Right renal cortex interstitium (tissue), 3 donors: Measurements from ENCODE around the gene NTRK3. TPM values are rescaled to one million over a fixed set of nuclear protein-coding genes. Genes with fewer than 3 reads are reported as not detected.

Source experiments
- DNase-seq, 3 donors: peaks; one replicate each; pipeline ENCODE4 v3.0.0-alpha.2; 2013; ENCODE audit warnings: low read depth in 3 of 3, low spot score in 2 of 3
- polyA plus RNA-seq, 3 donors: library from polyadenylated mRNA; unstranded; fragments of 120-200 nt; gene quantifications; one replicate each; pipeline ENCODE4 v1.2.1, GENCODE V29; 2013; ENCODE audit not compliant: insufficient read length in 3 of 3

Gene NTRK3
- polyA plus RNA-seq, 3 donors = 7.9 to 13.2 (median 10.9) TPM

DNA sequence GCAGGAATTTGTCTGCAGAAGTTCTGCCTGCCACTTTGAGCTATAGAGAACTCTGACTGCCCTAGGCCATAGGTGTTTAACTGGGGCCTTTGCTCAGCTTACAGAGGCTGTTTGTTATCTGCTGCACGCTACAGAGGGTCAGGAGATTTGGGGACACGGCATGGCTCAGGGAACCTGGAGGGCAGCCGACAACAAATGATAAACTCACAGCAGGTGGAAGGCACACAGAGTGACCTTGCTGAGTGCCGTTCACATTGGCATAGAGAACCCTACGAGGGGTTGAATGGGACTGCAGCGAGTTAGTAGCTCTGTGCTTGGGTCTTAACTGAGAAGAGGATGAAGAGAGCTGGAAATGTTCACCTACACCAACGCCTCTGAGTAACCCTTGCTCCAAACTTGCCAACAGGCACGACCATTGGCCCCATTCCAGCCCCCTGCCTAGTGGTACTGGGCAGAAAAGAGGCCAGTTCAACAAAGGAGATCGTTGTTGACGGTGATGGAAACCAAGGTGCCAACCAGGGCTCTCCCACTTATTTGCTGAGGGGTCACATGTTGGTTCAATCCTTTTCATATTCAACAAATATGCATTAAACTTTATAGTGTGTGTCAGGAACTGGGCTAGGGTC is 301.1 kb downstream of the NTRK3 start:
- DNase-seq = no peak

DNA sequence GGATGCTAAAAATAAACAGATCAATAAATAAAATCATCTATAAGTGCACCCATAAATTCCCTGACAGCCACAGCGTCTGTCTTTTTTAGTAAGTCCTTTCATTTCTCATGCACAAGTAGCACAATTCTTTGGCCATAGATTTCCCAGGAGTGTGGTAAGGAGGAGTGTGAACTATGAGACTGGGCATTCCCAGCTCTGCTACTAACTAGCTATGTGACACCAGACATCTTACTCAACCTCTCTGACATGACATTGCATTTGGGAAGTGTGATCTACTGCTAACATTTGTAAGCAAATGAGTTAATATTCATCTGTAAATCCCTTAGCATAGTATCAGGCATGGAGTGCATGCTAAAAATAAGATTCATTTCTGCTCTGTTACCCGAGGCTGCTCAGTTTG is 301.7 kb downstream of the NTRK3 start:
- DNase-seq = no peak

GRCh38 chr15:87952736-87953287 is 303.7 kb downstream of the NTRK3 start:
- DNase-seq = no peak

DNA sequence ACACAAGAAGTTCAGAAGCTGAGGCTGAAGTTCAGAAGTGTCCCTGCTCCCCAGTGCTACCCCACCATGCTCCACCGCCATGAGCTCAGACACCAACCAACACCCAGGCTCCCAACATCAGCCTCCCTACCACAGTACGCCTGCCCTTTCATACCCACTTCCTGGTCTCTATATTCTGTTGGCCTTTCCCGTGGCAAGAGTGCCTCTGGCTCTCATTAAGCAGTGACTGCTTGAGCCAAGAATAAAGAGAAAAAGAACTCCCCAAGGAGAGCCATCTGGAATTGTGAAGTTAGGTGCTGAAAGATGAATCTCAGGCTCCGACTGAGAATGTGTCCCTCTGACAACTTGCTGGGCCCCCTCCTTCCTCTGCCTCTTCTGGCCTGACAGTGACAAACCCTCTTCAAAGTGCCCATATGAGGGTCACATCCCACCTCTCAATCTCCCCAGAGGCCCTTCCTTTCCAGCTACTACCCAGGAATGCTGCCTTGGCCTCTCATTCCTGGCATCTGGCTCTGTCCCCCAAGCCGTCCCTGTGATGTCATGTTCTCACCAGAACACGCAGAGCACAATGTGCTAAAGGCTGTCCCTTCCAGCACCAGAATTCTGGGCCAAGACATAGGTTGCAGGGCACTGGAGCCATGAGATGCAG is 306.8 kb downstream of the NTRK3 start:
- no peak for DNase-seq

GRCh38 chr15:87949151-87949574 is 307.4 kb downstream of the NTRK3 start:
- no peak for DNase-seq

GRCh38 chr15:87947560-87947959 is 309.0 kb downstream of the NTRK3 start:
- no peak for DNase-seq

- DNase-seq = no peak
Observed at GRCh38 chr15:87945246-87945645, 311.3 kb downstream of the NTRK3 start.

DNA sequence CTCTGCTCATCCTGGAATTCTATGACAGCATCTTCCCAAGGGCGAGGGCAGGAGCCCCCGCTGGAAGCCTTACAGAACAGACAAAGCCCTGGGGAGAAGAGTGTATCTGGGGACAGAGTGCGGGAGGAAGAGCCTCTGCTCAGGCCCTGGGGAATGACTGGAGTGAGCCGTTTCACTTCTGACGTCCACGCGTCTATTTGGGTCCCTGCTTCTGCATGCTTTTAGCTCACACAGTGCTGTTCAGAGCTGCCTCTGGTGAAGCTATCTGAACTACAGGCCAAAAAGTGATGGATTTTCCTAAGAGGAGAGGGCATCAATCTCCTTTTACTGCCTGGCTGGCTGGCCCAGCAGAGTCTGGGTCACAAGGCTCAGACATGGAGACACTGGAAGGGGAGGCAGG is 311.8 kb downstream of the NTRK3 start:
- peak in 1 of 3 donors; percentile 21 for DNase-seq

- no peak for DNase-seq
Observed at GRCh38 chr15:87944050-87944449, 312.5 kb downstream of the NTRK3 start.

- DNase-seq = no peak
Observed at GRCh38 chr15:87943626-87944025, 312.9 kb downstream of the NTRK3 start.

- DNase-seq = no peak
Observed at GRCh38 chr15:87942316-87942715, 314.2 kb downstream of the NTRK3 start.

DNA sequence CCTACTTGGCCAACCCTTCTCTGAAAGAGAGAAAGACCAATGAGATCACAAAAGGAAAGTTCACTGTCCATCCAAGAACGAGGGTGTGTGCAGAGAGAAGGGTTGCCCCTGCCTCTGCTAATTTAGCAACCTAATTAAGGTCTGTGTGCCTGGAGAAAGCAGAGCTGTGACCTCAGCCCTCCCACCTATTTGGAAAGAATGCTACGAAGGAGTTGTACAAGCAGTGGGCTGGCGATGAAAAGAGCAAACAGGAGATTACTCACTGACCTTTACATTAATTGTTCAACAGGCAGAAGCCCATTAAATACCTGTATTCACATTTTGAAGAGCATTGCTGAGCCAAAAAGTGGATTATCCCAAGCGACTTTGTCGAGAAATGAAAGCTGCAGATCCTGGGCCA is 314.9 kb downstream of the NTRK3 start:
- no peak for DNase-seq

DNA sequence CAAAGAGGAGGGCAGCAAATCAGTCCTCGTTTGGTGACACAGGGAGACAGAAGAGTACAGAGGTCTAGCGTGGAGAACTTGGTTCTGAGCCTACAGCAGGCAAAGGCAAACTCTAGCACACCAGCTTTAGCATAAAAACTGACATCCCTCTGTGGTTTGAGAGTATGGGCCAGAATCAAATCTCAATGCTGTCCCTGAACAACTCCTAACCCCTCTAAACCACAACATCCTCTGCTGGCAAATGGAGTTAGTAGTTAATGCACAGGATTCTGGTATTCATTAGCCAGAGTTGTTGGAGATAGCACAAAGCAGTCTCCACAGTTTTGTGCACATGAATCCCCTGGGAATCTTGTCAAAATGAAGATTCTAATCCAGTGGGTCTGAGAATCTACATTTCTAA is 315.8 kb downstream of the NTRK3 start:
- no peak for DNase-seq

DNA sequence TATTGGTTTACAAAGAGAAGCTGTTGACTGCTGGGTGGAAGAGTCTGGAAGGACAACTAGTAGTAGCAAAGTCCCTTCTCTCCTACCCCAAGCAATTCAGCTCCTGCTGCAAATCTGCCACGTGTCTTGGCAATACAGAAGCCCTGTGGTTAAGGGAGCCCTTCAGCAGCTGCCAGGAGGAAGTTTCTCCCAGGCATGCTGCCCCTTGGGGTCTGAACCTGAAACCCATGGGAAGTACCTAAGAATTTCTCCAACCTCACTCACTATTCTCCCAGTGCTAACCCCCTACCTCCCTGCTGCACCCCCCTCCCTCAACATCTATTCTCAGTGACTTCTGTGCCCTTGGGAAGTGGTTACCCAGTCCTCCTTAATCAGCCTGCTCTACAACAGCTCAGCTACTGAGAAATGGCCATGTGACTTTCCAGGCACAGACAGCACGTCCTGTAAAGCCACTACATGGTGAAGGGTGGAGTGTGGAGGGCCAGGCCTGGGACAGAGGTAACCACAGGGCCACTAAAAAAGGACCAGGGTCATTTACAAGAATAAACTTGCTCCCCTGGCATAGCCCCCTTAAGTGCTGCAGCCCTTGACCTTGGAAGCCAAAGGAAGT is 316.6 kb downstream of the NTRK3 start:
- no peak for DNase-seq

DNA sequence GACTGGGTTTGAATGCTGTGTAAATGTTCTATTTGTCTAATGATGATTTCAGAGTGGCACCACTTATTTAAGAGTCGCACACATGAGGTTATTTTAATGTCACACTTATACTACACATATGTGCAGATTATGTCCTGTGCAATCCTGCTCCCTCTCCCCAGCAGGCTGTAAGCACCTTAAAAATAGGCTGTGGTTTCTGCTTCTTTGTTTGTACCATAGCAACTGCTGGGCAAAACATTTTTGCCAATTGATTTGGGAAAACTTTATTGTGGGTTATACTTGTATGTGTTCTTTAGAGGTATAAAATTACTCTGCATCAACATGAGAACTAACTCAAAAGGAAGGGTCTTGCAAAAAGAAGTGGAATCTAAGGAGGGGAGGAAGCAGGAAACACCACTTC is 318.5 kb downstream of the NTRK3 start:
- no peak for DNase-seq

DNA sequence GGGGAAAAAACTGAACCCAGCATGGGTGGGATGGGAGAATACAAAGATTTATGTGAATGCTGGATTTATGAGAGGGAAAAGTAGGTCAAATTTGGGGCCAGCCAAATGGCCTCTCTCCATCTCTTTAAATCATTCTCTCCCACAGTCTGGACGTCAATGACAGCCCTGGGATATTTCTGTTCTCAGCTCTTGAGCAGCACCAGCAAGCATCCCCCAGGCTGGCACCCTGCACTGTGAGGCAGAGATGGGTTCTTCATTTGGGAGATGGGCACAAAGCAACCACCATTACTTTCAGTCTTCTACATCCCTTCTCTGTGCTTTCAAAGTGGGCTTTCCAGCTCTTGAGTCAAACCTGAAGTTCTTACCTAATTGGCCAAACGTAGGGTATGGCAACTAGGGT is 321.0 kb downstream of the NTRK3 start:
- no peak for DNase-seq

- DNase-seq = no peak
Observed at GRCh38 chr15:87931584-87931983, 325.0 kb downstream of the NTRK3 start.

GRCh38 chr15:87930457-87930856 is 326.1 kb downstream of the NTRK3 start:
- DNase-seq = no peak

DNA sequence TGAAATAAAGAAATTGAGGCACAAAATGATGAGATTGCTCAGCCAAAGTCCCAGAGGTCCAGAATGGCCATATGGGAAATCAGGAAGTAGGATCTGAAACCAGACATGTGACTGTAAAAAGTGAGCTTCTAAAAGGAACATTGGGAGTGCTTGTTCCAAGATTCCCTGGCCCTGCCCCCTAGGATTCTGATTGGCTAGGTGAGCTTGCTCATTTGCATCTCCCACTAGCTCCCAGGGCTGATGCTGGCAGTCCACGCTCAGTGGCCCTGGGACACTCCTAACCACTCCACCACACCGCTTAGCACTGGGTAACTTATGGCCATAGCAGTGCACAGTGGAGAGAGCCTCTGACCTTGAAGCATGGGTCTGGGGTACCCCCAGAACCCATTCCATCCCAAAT is 326.7 kb downstream of the NTRK3 start:
- DNase-seq = no peak

- DNase-seq = no peak
Observed at GRCh38 chr15:87924433-87924832, 332.1 kb downstream of the NTRK3 start.

DNA sequence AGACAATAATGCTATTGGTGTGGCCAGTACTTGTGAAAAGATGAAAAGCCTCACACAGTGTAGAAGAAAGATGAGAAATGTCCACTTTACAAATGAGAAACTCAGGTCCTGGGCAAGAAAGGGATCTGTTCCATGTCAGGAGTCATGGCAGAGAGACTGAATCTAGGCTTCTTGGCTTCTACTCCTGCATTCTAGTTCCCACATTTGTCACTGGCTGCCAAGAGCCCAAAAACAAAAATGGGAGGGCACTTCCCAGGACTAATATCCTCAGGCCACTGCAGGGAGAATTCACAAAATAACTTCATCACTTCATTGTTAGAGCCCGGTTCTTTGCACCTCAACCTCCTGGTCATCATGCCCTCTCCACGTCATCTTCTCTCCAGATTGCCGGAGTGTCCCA is 337.5 kb downstream of the NTRK3 start:
- DNase-seq = no peak

DNA sequence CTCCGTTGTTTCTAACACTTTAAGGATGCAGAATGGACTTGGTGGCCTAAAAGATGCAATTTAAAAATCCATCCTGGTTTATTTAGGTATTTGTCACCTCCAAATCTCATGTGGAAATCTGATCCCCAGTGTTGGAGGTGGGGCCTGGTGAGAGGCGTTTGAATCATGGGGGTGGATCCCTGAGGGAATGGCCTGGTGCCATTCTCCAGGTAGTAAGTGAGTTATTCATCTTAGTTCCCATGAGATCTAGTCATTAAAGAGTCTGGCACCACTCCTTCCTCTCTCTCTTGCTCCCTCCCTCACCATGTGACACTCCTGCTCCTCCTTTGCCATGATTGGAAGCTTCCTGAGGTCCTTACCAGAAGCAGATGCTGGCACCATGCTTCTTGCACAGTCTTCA is 339.1 kb downstream of the NTRK3 start:
- DNase-seq = no peak
